Keratinocyte (primary cell): Measurements from ENCODE around the gene AIG1.

Experiments used
- CTCF ChIP-seq, 3 experiments: IDR thresholded peaks in 1 of 3; conservative IDR thresholded peaks in 1 of 3; optimal IDR thresholded peaks in 1 of 3; 2 replicates in 2 of 3; 3 replicates in 1 of 3; pipeline versions ENCODE3 to v1.5.1; 2011; ENCODE audit warnings: low read length in 3 of 3, mild to moderate bottlenecking in 3 of 3, moderate library complexity in 2 of 3, control low read depth in 1 of 3, inconsistent platforms in 1 of 3; ENCODE audit not compliant: insufficient read depth in 2 of 3; ENCODE audit errors: extremely low read depth in 1 of 3
- EZH2 ChIP-seq: IDR thresholded peaks from one replicate; pipeline ENCODE4 v1.6.1; 2012; ENCODE audit warnings: inconsistent platforms, mild to moderate bottlenecking, low read length, moderate library complexity

GRCh38 chr6:143049611-143050010 lies 11.1 kb upstream of the AIG1 start:
- no peak for TF ChIP-seq CTCF (optimal IDR thresholded peaks at IDR 0.05 in 1 of 3, IDR thresholded peaks at IDR 0.05 in 1 of 3, conservative IDR thresholded peaks at IDR 0.05 in 1 of 3; ENCODE audit: extremely low read depth in 1 of 3, insufficient read depth in 2 of 3, low read length in 3 of 3)
- no peak for TF ChIP-seq EZH2
